C4-2B (cell line): ENCODE data around the gene SALL1.

Source experiments
- ZFX ChIP-seq: fragments of 450-650 bp; IDR thresholded peaks from 2 replicates; pipeline ENCODE4 v1.6.1; 2017
- TF ChIP-seq, protein P1 (sequence below): fragments of 450-650 bp; conservative IDR thresholded peaks from 2 replicates; pipeline ENCODE4 v1.5.1; 2017; ENCODE audit warnings: mild to moderate bottlenecking

DNA sequence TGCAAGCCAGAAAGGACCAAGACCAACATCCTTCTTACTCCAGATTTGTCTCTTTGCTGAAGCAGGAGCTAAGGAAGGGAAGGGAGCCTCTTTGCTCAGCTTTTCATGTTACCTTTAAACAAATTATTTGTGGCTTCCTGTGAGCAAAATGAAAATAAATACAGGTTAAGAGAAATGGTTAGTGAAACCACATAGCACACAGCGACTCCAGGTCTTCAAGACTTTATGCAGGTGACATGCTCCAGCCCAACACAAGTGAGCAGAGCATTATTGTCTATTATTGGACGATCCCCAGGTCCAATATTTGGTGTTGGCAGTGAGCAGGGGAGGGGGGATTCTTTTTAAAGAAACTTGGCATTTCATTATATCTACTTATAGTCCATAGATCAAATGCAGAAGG is 53.3 kb downstream of the SALL1 start:
- TF ChIP-seq, protein P1, sequence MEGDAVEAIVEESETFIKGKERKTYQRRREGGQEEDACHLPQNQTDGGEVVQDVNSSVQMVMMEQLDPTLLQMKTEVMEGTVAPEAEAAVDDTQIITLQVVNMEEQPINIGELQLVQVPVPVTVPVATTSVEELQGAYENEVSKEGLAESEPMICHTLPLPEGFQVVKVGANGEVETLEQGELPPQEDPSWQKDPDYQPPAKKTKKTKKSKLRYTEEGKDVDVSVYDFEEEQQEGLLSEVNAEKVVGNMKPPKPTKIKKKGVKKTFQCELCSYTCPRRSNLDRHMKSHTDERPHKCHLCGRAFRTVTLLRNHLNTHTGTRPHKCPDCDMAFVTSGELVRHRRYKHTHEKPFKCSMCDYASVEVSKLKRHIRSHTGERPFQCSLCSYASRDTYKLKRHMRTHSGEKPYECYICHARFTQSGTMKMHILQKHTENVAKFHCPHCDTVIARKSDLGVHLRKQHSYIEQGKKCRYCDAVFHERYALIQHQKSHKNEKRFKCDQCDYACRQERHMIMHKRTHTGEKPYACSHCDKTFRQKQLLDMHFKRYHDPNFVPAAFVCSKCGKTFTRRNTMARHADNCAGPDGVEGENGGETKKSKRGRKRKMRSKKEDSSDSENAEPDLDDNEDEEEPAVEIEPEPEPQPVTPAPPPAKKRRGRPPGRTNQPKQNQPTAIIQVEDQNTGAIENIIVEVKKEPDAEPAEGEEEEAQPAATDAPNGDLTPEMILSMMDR: no peak
- no peak for TF ChIP-seq ZFX
